ENCODE data around the gene EXOSC10. TPM values are rescaled to one million over a fixed set of nuclear protein-coding genes. Genes with fewer than 3 reads are reported as not detected.

Gene EXOSC10
- 10 to 100 TPM; 57.9 to 97.6 (median 77.7) TPM for total RNA-seq

GRCh38 chr1:11099310-11100148 lies at the start of gene EXOSC10:
EXOSC10 (minus strand) TSS chr1:11099869; CDS start chr1:11099831, 38 bp downstream.
- H3K36me3 ChIP-seq: no peaks in the 10 kb centered on the region
- TF ChIP-seq, protein P1, sequence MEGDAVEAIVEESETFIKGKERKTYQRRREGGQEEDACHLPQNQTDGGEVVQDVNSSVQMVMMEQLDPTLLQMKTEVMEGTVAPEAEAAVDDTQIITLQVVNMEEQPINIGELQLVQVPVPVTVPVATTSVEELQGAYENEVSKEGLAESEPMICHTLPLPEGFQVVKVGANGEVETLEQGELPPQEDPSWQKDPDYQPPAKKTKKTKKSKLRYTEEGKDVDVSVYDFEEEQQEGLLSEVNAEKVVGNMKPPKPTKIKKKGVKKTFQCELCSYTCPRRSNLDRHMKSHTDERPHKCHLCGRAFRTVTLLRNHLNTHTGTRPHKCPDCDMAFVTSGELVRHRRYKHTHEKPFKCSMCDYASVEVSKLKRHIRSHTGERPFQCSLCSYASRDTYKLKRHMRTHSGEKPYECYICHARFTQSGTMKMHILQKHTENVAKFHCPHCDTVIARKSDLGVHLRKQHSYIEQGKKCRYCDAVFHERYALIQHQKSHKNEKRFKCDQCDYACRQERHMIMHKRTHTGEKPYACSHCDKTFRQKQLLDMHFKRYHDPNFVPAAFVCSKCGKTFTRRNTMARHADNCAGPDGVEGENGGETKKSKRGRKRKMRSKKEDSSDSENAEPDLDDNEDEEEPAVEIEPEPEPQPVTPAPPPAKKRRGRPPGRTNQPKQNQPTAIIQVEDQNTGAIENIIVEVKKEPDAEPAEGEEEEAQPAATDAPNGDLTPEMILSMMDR (IDR thresholded peaks at IDR 0.05): no peak
- peak; percentile 45 to 80 (median 68) for TF ChIP-seq POLR2AphosphoS5 (IDR thresholded peaks at IDR 0.05)
- H3K9me3 ChIP-seq: no peaks in the 10 kb centered on the region
- peaks cover 0 to 6% of the 10 kb centered on the region in 2 donors for H3K4me1 ChIP-seq
- DNase-seq (ENCODE audit: low spot score in 2 of 2): peak; percentile 86 to 92
- intact Hi-C loops (cut with DNase I; ENCODE audit: low total_unique reads): no loop called here
- peak within 1 kb of the TSS; percentile 81 to 88 (median 85) for H3K4me3 ChIP-seq
- peak within 1 kb of the TSS; percentile 81 to 89 for H3K27ac ChIP-seq
- no peaks in the 10 kb centered on the region for H3K27me3 ChIP-seq

GRCh38 chr1:11147197-11147770 lies 47.6 kb upstream of the EXOSC10 start:
- intact Hi-C loops (cut with DNase I; ENCODE audit: low total_unique reads): no loop called here
- no peaks in the 10 kb centered on the region for H3K9me3 ChIP-seq
- peak overlapping the region; percentile 80 to 83 for H3K27ac ChIP-seq
- H3K4me1 ChIP-seq: peaks cover 0 to 4% of the 10 kb centered on the region in 2 donors
- no peaks in the 10 kb centered on the region for H3K27me3 ChIP-seq
- peak in 1 of 2 donors; percentile 30 for DNase-seq (ENCODE audit: low spot score in 2 of 2)
- H3K36me3 ChIP-seq: no peaks in the 10 kb centered on the region
- no peak overlapping the region for H3K4me3 ChIP-seq
- no peak for TF ChIP-seq POLR2A (IDR thresholded peaks at IDR 0.05)
- no peak for TF ChIP-seq POLR2AphosphoS5 (IDR thresholded peaks at IDR 0.05)
- TF ChIP-seq, protein P1 (IDR thresholded peaks at IDR 0.05): no peak

- H3K36me3 ChIP-seq: no peaks in the 10 kb centered on the region
- TF ChIP-seq POLR2AphosphoS5 (IDR thresholded peaks at IDR 0.05) (no peak), POLR2A (IDR thresholded peaks at IDR 0.05) (no peak)
- no peaks in the 10 kb centered on the region for H3K4me1 ChIP-seq
- H3K27ac ChIP-seq: peak overlapping the region; percentile 80 to 83
- no peak overlapping the region for H3K4me3 ChIP-seq
- DNase-seq (ENCODE audit: low spot score in 2 of 2): no peak
- no peaks in the 10 kb centered on the region for H3K27me3 ChIP-seq
- no peaks in the 10 kb centered on the region for H3K9me3 ChIP-seq
- intact Hi-C loops (cut with DNase I; ENCODE audit: low total_unique reads): no loop called here
Measured at GRCh38 chr1:11145741-11146140, 46.1 kb upstream of the EXOSC10 start.

DNA sequence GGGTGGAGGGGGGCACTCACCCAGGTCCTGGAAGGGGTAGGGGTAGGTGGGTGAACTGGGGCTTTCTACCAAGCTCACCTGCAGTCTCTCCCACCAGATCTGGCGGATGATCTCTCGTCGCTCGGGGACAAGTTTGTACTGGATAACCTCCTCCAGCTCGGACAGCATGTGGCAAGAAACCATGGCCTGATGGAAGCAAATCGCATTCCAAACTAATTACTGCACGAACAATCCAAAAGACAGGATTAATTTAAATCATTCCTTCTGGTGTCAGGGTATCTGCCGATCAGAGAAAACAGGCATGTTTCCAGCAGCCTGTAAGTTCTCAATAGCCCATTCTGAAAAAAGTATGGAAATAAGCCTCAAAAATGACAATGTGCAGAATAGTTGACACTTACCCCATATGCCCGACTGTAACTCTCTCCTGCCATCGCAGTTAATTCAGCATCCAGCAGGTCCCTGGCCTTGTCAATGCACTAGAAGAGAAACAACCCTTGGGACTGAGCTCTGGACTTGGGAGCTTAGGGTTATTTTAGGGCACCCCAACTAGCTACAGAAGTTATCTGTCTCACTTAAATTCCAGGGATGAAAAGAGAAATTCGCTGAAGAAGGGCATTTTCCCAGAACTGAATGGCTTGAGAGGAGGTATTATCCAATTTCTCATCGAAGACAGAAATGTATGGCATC lies 45.0 kb upstream of the EXOSC10 start:
- TF ChIP-seq POLR2AphosphoS5 (IDR thresholded peaks at IDR 0.05) (no peak), POLR2A (IDR thresholded peaks at IDR 0.05) (no peak)
- TF ChIP-seq, protein P1 (IDR thresholded peaks at IDR 0.05): no peak
- Histone ChIP-seq H3K4me1 (no peaks in the 10 kb centered on the region), H3K27ac (peak overlapping the region; percentile 80 to 83), H3K9me3 (no peaks in the 10 kb centered on the region), H3K36me3 (no peaks in the 10 kb centered on the region), H3K27me3 (no peaks in the 10 kb centered on the region), H3K4me3 (no peak overlapping the region)
- intact Hi-C loops (cut with DNase I; ENCODE audit: low total_unique reads): no loop called here
- DNase-seq (ENCODE audit: low spot score in 2 of 2): peak in 1 of 2 donors; percentile 86

- Histone ChIP-seq H3K4me1 (no peaks in the 10 kb centered on the region), H3K27me3 (no peaks in the 10 kb centered on the region), H3K27ac (peak overlapping the region; percentile 80 to 83), H3K4me3 (no peak overlapping the region), H3K9me3 (no peaks in the 10 kb centered on the region), H3K36me3 (no peaks in the 10 kb centered on the region)
- intact Hi-C loops (cut with DNase I; ENCODE audit: low total_unique reads): no loop called here
- DNase-seq (ENCODE audit: low spot score in 2 of 2): peak in 1 of 2 donors; percentile 34
- no peak for TF ChIP-seq POLR2AphosphoS5 (IDR thresholded peaks at IDR 0.05)
- TF ChIP-seq, protein P1 (IDR thresholded peaks at IDR 0.05): no peak
- TF ChIP-seq POLR2A (IDR thresholded peaks at IDR 0.05): no peak
Measured at GRCh38 chr1:11143907-11144306, 44.2 kb upstream of the EXOSC10 start.
